ENCODE results near the gene KLKB1.

DNA sequence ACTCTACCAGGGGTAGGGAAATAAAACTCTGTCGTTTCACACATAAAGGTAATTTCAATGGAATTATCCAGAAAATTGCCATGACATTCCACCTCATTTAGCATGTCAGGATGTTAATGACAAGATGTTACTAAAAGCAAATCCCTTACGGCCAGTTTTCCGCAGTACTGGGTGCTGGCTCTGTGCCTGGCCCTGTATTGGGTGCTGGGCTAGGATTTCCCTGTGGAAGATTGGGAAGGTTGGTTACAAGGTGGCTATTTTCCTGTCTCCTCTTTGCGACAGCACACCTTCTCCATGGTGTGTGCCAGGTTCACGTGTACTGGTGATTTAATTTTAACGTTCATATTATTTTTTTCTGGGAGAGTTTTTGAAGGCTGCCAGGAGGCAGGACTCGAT lies 13.1 kb downstream of the KLKB1 start:
- TF ChIP-seq ZNF274 (IDR thresholded peaks at IDR 0.05; ENCODE audit: low read length) = no peak
- no peak for TF ChIP-seq ZNF274 (tag by site-specific recombination; IDR thresholded peaks at IDR 0.05; ENCODE audit: borderline replicate concordance)
- no peak for TF ChIP-seq HOXD13 (CRISPR knock-in tag; IDR thresholded peaks at IDR 0.05; ENCODE audit: borderline replicate concordance)
- no peak for TF ChIP-seq ZNF423 (tag by site-specific recombination; IDR thresholded peaks at IDR 0.05)
- no peak for TF ChIP-seq ZNF24 (tag by site-specific recombination; IDR thresholded peaks at IDR 0.05)
- TF ChIP-seq ZBTB21 (tag by site-specific recombination; IDR thresholded peaks at IDR 0.05) = no peak
- TF ChIP-seq ZNF292 (tag by site-specific recombination; IDR thresholded peaks at IDR 0.05; ENCODE audit: borderline replicate concordance, low read depth) = no peak
- TF ChIP-seq, protein P1, sequence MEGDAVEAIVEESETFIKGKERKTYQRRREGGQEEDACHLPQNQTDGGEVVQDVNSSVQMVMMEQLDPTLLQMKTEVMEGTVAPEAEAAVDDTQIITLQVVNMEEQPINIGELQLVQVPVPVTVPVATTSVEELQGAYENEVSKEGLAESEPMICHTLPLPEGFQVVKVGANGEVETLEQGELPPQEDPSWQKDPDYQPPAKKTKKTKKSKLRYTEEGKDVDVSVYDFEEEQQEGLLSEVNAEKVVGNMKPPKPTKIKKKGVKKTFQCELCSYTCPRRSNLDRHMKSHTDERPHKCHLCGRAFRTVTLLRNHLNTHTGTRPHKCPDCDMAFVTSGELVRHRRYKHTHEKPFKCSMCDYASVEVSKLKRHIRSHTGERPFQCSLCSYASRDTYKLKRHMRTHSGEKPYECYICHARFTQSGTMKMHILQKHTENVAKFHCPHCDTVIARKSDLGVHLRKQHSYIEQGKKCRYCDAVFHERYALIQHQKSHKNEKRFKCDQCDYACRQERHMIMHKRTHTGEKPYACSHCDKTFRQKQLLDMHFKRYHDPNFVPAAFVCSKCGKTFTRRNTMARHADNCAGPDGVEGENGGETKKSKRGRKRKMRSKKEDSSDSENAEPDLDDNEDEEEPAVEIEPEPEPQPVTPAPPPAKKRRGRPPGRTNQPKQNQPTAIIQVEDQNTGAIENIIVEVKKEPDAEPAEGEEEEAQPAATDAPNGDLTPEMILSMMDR (tag by site-specific recombination; IDR thresholded peaks at IDR 0.05) = no peak
- TF ChIP-seq, protein P2, sequence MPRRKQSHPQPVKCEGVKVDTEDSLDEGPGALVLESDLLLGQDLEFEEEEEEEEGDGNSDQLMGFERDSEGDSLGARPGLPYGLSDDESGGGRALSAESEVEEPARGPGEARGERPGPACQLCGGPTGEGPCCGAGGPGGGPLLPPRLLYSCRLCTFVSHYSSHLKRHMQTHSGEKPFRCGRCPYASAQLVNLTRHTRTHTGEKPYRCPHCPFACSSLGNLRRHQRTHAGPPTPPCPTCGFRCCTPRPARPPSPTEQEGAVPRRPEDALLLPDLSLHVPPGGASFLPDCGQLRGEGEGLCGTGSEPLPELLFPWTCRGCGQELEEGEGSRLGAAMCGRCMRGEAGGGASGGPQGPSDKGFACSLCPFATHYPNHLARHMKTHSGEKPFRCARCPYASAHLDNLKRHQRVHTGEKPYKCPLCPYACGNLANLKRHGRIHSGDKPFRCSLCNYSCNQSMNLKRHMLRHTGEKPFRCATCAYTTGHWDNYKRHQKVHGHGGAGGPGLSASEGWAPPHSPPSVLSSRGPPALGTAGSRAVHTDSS (tag by site-specific recombination; IDR thresholded peaks at IDR 0.05) = no peak
- no peak for TF ChIP-seq ZNF670 (tag by site-specific recombination; IDR thresholded peaks at IDR 0.05; ENCODE audit: low read depth)
- TF ChIP-seq, protein P3, sequence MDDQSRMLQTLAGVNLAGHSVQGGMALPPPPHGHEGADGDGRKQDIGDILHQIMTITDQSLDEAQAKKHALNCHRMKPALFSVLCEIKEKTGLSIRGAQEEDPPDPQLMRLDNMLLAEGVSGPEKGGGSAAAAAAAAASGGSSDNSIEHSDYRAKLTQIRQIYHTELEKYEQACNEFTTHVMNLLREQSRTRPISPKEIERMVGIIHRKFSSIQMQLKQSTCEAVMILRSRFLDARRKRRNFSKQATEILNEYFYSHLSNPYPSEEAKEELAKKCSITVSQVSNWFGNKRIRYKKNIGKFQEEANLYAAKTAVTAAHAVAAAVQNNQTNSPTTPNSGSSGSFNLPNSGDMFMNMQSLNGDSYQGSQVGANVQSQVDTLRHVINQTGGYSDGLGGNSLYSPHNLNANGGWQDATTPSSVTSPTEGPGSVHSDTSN (CRISPR knock-in tag; IDR thresholded peaks at IDR 0.05) = no peak
- no peak for TF ChIP-seq ZNF529 (tag by site-specific recombination; IDR thresholded peaks at IDR 0.05; ENCODE audit: insufficient replicate concordance)
- TF ChIP-seq ZNF239 (tag by site-specific recombination; IDR thresholded peaks at IDR 0.05) = no peak
- TF ChIP-seq, protein P4, sequence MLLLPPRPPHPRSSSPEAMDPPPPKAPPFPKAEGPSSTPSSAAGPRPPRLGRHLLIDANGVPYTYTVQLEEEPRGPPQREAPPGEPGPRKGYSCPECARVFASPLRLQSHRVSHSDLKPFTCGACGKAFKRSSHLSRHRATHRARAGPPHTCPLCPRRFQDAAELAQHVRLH (tag by site-specific recombination; IDR thresholded peaks at IDR 0.05) = no peak
- TF ChIP-seq ZNF174 (tag by site-specific recombination; IDR thresholded peaks at IDR 0.05) = no peak

All from HEK293 (cell line).